HG03575 (cell line): ENCODE data around the gene ZNRF2.
"Not testable (repeated sequence)": the region's sequence is repeated elsewhere in the genome, so short reads cannot be mapped to it uniquely, and the experiment has no call there.

ENCODE experiments used
- ATAC-seq: cut with Tn5 transposase; IDR thresholded peaks from one replicate; pipeline ENCODE4 v1.9.1; 2021; ENCODE audit not compliant: unreplicated experiment, insufficient number of reproducible peaks, low FRiP score; ENCODE audit errors: extremely low read depth

ZNRF2 gene

GRCh38 chr7:30255064-30255769 is 29.2 kb upstream of the ZNRF2 start:
- ATAC-seq, result no peak

- no peak for ATAC-seq
Observed at GRCh38 chr7:30256349-30256858, 28.0 kb upstream of the ZNRF2 start.

GRCh38 chr7:30260246-30260768 is 24.1 kb upstream of the ZNRF2 start:
- ATAC-seq, result no peak

GRCh38 chr7:30263090-30263710 is 21.2 kb upstream of the ZNRF2 start:
- ATAC-seq, result no peak

DNA sequence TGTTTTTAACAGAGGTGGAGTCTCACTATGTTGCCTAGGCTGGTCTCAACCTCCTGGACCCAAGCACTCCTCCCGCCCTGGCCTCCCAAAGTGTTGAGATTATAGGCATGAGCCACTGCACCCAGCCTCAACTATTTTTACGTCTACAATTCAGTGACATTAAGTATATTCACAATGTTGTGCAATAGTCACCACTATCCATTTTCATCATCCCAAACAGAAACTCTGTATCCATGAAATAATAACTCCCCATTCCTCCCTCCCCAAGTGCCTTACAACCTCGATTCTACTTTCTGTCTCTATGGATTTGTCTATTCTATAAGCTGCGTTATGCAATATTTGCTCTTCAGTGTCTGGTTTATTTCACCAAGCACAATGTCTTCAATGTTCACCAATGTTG is 20.3 kb upstream of the ZNRF2 start:
- no peak for ATAC-seq

GRCh38 chr7:30265189-30265588 is 19.2 kb upstream of the ZNRF2 start:
- not testable (repeated sequence) for ATAC-seq

- no peak for ATAC-seq
Observed at GRCh38 chr7:30266686-30267085, 17.7 kb upstream of the ZNRF2 start.

GRCh38 chr7:30268586-30268985 is 15.8 kb upstream of the ZNRF2 start:
- ATAC-seq, result no peak

DNA sequence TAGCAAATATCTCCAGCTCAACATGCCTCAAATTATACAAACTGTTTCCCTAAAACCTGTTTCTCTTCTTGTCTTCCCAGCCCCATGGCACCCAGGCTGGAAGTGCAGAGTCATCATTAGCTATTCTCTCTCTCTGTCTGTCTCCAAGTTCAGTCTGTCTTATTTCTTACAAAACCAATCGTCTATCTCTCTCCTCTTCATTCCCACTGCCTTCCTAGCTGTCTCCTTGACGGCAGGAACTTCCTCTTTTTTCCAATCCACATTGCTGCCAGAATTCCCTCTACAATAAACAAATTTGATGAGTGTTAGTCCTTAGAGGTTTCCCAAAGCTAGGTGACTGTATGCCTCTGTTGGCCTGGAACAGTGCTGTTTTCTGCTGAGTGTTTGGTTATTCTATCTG is 14.9 kb upstream of the ZNRF2 start:
- ATAC-seq, result no peak

DNA sequence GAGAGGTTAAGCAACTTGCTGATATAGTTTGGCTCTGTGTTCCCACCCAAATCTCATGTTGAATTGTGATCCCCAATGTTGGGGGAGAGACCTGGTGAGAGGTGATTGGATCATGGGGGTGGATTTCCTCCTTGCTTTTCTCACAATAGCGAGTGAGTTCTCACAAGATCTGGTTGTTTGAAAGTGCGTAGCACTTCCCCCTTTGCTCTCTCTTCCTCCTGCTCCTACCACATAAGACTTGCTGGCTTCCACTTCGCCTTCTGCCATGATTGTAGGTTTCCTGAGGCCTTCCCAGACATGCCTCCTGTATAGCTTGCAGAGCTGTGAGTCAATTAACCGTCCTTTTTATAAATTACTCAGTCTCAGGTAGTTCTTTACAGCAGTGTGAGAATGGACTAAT is 13.5 kb upstream of the ZNRF2 start:
- ATAC-seq, result no peak

DNA sequence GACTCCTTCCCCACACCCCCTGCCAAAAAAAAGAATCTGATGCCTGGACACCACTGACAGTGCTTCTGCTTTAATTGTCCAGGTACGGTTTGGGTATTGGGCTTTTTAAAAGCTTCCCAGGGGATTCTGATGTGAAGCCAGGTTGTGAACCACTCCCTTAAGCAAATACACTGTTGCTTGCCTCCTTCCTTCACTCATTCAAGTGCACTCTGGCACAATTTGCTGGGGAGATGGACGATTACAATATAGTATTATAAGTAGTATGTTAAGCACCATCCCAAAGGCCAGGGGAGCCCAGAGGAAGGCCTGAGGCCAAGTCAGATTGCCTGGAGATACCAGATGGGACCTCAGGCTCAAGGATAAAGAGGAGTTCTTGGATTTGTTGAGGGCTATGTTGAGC is 12.3 kb upstream of the ZNRF2 start:
- ATAC-seq, result no peak

- no peak for ATAC-seq
Observed at GRCh38 chr7:30273552-30273951, 10.8 kb upstream of the ZNRF2 start.

GRCh38 chr7:30274641-30275040 is 9.8 kb upstream of the ZNRF2 start:
- no peak for ATAC-seq

DNA sequence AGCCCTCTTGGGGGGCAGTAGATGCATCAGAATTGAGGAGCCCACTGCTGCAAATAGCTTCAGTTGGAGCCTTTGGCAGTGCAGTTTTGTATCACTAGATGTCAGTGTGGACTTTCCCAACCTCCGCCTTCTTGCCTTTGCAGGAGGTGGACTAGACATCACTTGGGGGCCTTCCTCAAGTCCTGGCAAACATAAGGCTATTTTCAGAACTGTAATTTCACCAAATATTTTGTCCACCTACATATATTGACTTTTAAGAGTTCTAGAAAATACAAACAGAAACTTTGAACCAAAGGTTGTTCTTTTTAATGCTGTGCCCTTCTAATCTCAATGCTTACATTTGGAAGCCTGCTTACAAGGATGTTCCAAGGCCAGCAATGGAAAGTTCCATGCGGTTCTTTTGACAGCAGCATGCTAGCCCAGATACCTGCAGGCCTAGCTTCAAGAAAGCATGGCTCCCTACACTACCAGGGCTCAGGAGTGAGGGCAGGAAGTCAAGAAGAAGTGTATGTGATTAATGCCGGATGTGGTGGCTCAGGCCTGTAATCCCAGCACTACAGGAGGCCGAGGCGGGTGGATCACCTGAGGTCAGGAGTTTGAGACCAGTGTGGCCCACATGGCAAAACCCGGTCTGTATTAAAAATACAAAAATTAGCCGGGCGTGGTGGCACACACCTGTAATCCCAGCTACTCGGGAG is 8.0 kb upstream of the ZNRF2 start:
- ATAC-seq, result no peak

DNA sequence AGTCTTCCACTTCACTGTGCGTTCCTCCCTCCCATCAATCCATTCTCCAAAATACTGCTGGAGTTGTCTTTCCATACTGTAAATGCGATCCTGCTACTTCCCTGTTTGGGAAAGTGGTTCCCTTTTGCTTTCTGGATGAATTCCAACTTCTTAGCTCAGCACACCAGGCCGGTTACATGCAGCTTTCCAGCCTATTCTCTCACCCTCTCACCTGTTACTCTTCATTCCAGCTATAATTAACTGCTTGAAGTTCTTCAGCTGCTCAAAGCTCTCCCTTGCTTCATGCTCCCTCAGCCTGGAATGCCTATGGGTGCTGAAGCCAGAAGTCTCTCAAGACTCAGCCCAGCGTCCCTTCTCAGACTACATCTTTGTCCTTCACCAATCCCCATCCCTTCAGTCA is 6.0 kb upstream of the ZNRF2 start:
- no peak for ATAC-seq

DNA sequence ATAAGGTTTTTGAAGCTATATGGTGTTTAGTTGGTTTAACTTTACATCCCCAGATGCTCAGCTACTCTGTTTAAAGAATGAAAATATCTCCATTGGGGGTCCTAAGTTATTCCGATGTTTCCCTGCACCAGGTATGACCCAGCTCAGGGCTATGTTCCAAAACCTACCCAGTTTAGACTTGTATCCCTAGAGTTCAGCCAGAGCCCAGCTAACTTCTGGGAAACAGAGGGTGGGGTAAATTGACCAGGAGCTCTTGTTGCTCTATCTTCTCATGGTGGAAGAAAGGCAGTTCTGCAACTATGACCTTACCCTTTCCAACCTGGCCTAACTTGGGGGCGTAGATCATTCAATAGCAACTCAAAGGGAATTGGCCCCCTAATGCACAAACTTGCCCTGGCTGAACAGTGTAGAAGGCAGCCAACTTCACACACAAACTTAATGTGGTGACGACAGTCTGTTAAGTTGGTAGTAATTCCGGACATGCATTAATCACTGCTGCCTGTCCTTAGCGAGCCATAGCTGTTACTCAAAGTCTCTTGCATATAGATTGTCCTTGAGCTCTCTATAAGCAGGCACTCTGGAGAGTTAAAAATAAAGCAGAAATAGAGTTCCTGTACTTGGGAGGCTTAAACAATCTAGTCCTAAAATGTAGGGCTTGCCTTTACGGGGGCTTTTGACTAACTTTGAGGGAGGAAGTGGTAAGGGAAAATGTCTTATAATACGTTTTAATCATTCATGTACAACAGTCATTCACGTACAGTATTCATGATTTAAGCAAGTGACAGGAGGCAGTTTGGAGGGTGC is 5.3 kb upstream of the ZNRF2 start:
- ATAC-seq, result no peak

DNA sequence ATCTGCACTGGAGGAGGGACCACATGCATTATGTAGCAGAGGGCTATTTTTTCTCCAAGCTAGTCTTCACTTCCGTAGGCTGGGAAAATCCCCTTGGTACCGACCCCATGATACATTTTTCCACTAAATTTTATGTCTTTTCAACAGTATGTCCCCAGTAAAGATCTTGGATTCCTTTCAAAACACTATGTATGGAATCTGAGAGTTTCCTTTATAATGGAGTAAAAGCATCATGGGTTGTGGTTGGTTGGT is 4.8 kb upstream of the ZNRF2 start:
- ATAC-seq, result no peak

- ATAC-seq, result no peak
Observed at GRCh38 chr7:30280631-30281030, 3.8 kb upstream of the ZNRF2 start.

DNA sequence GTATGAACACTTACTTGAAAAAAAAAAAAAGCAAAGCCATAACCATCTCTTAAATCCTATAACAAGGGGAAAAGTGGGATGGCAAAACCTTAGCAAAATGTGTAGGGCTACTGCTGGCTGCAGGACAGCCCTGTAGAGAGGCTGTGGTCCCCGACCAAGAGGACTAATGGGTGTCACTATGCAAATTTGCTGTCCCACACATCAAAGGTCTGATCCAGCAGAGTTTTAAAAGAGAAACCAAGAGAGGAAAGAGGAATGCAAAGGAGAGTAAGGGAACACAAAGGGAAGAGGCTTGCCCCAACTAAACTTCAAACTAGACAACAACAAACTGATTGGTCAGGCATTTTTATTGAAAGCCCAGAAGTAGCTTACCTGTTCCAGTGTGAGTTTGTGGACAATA is 3.1 kb upstream of the ZNRF2 start:
- no peak for ATAC-seq
